Measurements from ENCODE around the gene ZNF814.
A peak's percentile ranks its signal among the peaks of the same experiment; 100 is the strongest.
"Not testable (repeated sequence)": the region's sequence is repeated elsewhere in the genome, so short reads cannot be mapped to it uniquely, and the experiment has no call there.

ZNF814 gene

GRCh38 chr19:57851812-57852603 is 36.8 kb downstream of the ZNF814 start:
- not testable (repeated sequence) for H3K4me2 ChIP-seq (ENCODE audit: low read depth, low read length)

DNA sequence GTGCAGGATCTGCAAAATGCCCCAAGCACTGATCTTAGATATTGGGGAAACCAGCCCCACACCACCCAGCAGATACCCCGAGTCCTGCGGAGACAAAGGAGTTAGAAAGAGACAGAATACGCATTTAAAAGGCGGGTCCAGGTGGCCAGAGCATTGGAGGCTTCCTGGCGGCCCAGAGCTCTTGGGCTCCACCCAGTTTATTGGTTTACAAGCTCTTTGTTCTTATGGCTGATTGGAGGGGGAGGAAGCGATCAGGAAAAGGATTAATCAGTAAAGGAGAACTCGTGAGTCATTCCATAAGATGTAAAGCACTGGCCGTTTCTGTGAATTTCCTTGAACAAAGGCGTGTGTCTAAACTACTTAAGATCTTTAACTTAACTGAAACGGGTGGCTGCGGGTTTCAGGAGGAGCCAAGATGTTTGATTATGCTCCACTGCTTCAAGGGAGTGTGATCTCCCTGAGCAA is 38.3 kb downstream of the ZNF814 start:
- DNase-seq: no peak

More at GRCh38 chr19:57851812-57852603, 36.8 kb downstream of the ZNF814 start:
- not testable (repeated sequence) for H3K27ac ChIP-seq (ENCODE audit: low read length); H3F3A ChIP-seq (ENCODE audit: insufficient read depth, low read length); H3K9ac ChIP-seq (ENCODE audit: low read length); H4K20me1 ChIP-seq (ENCODE audit: insufficient read depth, low read length); DNase-seq; H3K9me3 ChIP-seq (replicated peaks; ENCODE audit: insufficient read depth, low read length); H3K9me2 ChIP-seq (replicated peaks; ENCODE audit: insufficient read depth, low read length); H3K27me3 ChIP-seq (replicated peaks; ENCODE audit: insufficient read depth, low read length); H3K4me1 ChIP-seq (ENCODE audit: low read length); H2AFZ ChIP-seq (ENCODE audit: low read length); H3K4me3 ChIP-seq (ENCODE audit: low read length); H3K36me3 ChIP-seq (replicated peaks; ENCODE audit: insufficient read depth, low read length)
- peaks cover 16% of the 10 kb centered on the region; the same call in 1 of the 2 replicates for H3K79me2 ChIP-seq (ENCODE audit: low read length)

GRCh38 chr19:57849666-57850473 is 39.0 kb downstream of the ZNF814 start, which contains the start of gene ZNF587:
TSS of gene ZNF587 (plus strand) at chr19:57849859. CDS start at chr19:57850039, 180 bp downstream.
- H3K27me3 ChIP-seq (replicated peaks; ENCODE audit: insufficient read depth, low read length); H3K9me3 ChIP-seq (replicated peaks; ENCODE audit: insufficient read depth, low read length); H2AFZ ChIP-seq (ENCODE audit: low read length); H3K36me3 ChIP-seq (replicated peaks; ENCODE audit: insufficient read depth, low read length); H3K9me2 ChIP-seq (replicated peaks; ENCODE audit: insufficient read depth, low read length); H3K27ac ChIP-seq (ENCODE audit: low read length); H4K20me1 ChIP-seq (ENCODE audit: insufficient read depth, low read length); H3F3A ChIP-seq (ENCODE audit: insufficient read depth, low read length); H3K4me1 ChIP-seq (ENCODE audit: low read length): not testable (repeated sequence)
- peak within 1 kb of the TSS; percentile 68 for H3K4me3 ChIP-seq (ENCODE audit: low read length)
- H3K9ac ChIP-seq (ENCODE audit: low read length): peak within 1 kb of the TSS; percentile 58; the same call in 1 of the 2 replicates
- H3K79me2 ChIP-seq (ENCODE audit: low read length): peaks cover 23% of the 10 kb centered on the region
- peak within 1 kb of the TSS; percentile 11; the same call in 1 of the 2 replicates for H3K4me2 ChIP-seq (ENCODE audit: low read depth, low read length)
- peak; percentile 56 for DNase-seq

More for the DNA sequence above, 38.3 kb downstream of the ZNF814 start:
- no peaks in the 10 kb centered on the region for H3K27me3 ChIP-seq (replicated peaks; ENCODE audit: insufficient read depth, low read length)
- no peaks in the 10 kb centered on the region for H3K36me3 ChIP-seq (replicated peaks; ENCODE audit: insufficient read depth, low read length)
- H2AFZ ChIP-seq (ENCODE audit: low read length): no peak overlapping the region
- no peak overlapping the region for H3K9ac ChIP-seq (ENCODE audit: low read length)
- H3F3A ChIP-seq (ENCODE audit: insufficient read depth, low read length): no peaks in the 10 kb centered on the region
- peaks cover 18% of the 10 kb centered on the region for H3K79me2 ChIP-seq (ENCODE audit: low read length)
- H3K4me3 ChIP-seq (ENCODE audit: low read length): peak overlapping the region; percentile 68
- no peaks in the 10 kb centered on the region for H3K9me2 ChIP-seq (replicated peaks; ENCODE audit: insufficient read depth, low read length)
- no peaks in the 10 kb centered on the region for H3K4me1 ChIP-seq (ENCODE audit: low read length)
- H4K20me1 ChIP-seq (ENCODE audit: insufficient read depth, low read length): no peaks in the 10 kb centered on the region
- TF ChIP-seq EZH2 (optimal IDR thresholded peaks at IDR 0.05; ENCODE audit: low read depth, low read length): no peak
- no peak for TF ChIP-seq EZH2phosphoT487 (IDR thresholded peaks at IDR 0.05; ENCODE audit: low read length)
- TF ChIP-seq, protein P1, sequence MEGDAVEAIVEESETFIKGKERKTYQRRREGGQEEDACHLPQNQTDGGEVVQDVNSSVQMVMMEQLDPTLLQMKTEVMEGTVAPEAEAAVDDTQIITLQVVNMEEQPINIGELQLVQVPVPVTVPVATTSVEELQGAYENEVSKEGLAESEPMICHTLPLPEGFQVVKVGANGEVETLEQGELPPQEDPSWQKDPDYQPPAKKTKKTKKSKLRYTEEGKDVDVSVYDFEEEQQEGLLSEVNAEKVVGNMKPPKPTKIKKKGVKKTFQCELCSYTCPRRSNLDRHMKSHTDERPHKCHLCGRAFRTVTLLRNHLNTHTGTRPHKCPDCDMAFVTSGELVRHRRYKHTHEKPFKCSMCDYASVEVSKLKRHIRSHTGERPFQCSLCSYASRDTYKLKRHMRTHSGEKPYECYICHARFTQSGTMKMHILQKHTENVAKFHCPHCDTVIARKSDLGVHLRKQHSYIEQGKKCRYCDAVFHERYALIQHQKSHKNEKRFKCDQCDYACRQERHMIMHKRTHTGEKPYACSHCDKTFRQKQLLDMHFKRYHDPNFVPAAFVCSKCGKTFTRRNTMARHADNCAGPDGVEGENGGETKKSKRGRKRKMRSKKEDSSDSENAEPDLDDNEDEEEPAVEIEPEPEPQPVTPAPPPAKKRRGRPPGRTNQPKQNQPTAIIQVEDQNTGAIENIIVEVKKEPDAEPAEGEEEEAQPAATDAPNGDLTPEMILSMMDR (IDR thresholded peaks at IDR 0.05; ENCODE audit: low read length): no peak
- H3K9me3 ChIP-seq (replicated peaks; ENCODE audit: insufficient read depth, low read length): no peaks in the 10 kb centered on the region
- H3K4me2 ChIP-seq (ENCODE audit: low read depth, low read length): peak overlapping the region; percentile 11; the same call in 1 of the 2 replicates
- no peak overlapping the region for H3K27ac ChIP-seq (ENCODE audit: low read length)

DNA sequence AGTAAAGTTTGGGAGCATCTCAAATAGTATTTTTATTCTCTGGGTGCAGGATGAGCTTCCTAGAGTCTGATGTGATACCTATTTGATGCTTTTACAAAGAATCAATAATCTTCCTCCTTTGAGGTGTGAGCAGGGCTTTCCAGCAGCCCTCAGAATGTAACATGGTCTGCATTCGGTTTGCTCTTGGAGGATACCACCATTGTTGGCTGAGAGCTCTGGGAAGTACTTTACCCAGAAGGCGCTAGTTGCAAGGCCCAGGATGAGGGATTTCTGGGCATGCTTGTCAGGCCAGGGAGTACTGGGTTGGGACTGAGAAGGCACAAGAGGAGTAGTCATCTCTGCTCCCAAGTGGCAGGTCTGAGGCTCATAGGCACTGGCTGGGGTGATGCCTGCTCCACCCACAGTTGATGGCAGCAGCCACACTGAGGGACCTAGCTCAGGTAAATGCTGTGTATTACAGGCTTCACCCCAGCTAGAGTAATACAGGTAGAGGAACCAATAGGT is 39.6 kb downstream of the ZNF814 start:
- not testable (repeated sequence) for H3K36me3 ChIP-seq (replicated peaks; ENCODE audit: insufficient read depth, low read length); H4K20me1 ChIP-seq (ENCODE audit: insufficient read depth, low read length); H3K4me2 ChIP-seq (ENCODE audit: low read depth, low read length); DNase-seq; H3K9me3 ChIP-seq (replicated peaks; ENCODE audit: insufficient read depth, low read length); H3K27me3 ChIP-seq (replicated peaks; ENCODE audit: insufficient read depth, low read length); H3K4me1 ChIP-seq (ENCODE audit: low read length); H3F3A ChIP-seq (ENCODE audit: insufficient read depth, low read length); H3K27ac ChIP-seq (ENCODE audit: low read length); H2AFZ ChIP-seq (ENCODE audit: low read length); H3K9ac ChIP-seq (ENCODE audit: low read length); H3K9me2 ChIP-seq (replicated peaks; ENCODE audit: insufficient read depth, low read length)
- Histone ChIP-seq H3K4me3 (ENCODE audit: low read length) (peak overlapping the region; percentile 68; the same call in 1 of the 2 replicates), H3K79me2 (ENCODE audit: low read length) (peaks cover 26% of the 10 kb centered on the region)

- H3K4me1 ChIP-seq (ENCODE audit: low read length); H3K27me3 ChIP-seq (replicated peaks; ENCODE audit: insufficient read depth, low read length); H4K20me1 ChIP-seq (ENCODE audit: insufficient read depth, low read length); H3K4me2 ChIP-seq (ENCODE audit: low read depth, low read length); H2AFZ ChIP-seq (ENCODE audit: low read length); H3K27ac ChIP-seq (ENCODE audit: low read length); H3K36me3 ChIP-seq (replicated peaks; ENCODE audit: insufficient read depth, low read length); H3K9me3 ChIP-seq (replicated peaks; ENCODE audit: insufficient read depth, low read length); DNase-seq; H3K9me2 ChIP-seq (replicated peaks; ENCODE audit: insufficient read depth, low read length); H3K4me3 ChIP-seq (ENCODE audit: low read length); H3K9ac ChIP-seq (ENCODE audit: low read length); H3F3A ChIP-seq (ENCODE audit: insufficient read depth, low read length): not testable (repeated sequence)
- H3K79me2 ChIP-seq (ENCODE audit: low read length): peaks cover 33% of the 10 kb centered on the region
These were observed 41.7 kb downstream of the ZNF814 start for GRCh38 chr19:57847164-57847563.
